Measurements from ENCODE around the gene ZNF644.
"Not testable (repeated sequence)": the region's sequence is repeated elsewhere in the genome, so short reads cannot be mapped to it uniquely, and the experiment has no call there.

Gene ZNF644

GRCh38 chr1:90986953-90987352 is 34.9 kb downstream of the ZNF644 start:
- no peak for DNase-seq (ENCODE audit: low spot score)

DNA sequence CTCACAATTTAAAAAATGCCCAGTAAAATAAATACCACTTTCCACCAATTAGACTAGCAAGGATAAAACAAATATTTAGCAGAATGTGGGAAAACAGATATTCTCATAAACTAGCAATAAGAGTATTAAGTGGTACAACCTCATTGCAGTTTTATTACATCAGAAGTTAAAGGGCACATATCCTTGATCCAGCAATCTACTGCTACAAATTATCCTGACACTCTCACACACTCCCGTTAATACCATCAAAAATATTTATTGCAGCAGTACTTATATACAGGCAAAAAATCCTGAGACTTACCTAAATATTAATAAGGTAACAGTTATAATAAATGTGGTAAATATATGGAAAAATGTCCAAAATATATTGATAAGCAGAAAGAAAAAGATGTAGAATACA is 44.3 kb downstream of the ZNF644 start:
- DNase-seq (ENCODE audit: low spot score) = no peak

- DNase-seq (ENCODE audit: low spot score) = no peak
Observed at GRCh38 chr1:90973897-90974798, 47.7 kb downstream of the ZNF644 start.

GRCh38 chr1:90970208-90970607 is 51.6 kb downstream of the ZNF644 start:
- DNase-seq (ENCODE audit: low spot score) = no peak

- no peak for DNase-seq (ENCODE audit: low spot score)
Observed at GRCh38 chr1:90969241-90969640, 52.6 kb downstream of the ZNF644 start.

DNA sequence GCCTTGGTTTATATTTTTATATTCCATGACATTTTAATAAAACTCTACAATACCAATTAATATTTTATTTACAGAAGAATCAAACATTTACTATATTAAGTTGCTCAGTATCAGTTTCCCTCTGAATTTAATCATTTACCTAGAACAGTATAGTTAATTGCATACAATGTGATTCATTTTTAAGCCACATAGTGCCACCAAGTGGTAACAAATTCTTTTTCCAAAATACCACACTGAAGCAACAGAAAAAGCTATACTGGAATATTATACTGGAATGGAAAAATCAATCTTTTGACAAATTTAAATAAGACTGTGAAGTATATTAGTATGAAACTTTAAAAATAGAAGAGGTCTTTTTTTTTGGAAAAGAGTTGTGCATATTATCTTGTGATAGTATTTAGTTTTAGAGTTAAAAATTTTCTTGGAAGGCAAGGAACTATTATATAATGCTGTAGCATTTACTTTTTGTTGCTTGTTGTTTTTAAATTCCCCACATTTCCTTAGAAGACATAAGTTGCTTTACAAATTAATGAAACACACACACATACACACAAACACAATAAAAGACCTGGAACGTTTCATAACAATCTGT is 57.3 kb downstream of the ZNF644 start:
- DNase-seq (ENCODE audit: low spot score) = no peak

DNA sequence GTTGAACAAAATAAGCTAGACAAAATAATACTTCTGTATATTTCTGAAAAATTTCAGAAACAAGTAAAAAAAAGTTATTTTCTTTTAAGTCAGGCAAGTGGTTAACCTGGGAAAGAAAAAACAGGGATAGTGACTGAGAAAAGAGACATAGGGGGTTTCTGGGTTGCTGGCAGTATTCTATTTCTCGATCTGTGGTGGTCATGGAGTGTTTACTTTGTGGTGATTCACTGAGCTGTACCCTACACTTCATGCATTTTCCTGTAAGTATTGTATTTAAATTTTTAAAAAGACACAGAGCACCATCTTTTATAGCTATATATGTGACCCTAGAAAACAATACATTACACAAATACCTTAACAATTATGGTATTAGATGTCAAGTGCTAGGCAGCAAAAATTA is 58.2 kb downstream of the ZNF644 start:
- DNase-seq (ENCODE audit: low spot score) = no peak

- DNase-seq (ENCODE audit: low spot score) = no peak
Observed at GRCh38 chr1:90963236-90963635, 58.6 kb downstream of the ZNF644 start.

GRCh38 chr1:90959352-90960206 is 62.3 kb downstream of the ZNF644 start:
- peak; percentile 17 for DNase-seq (ENCODE audit: low spot score)

DNA sequence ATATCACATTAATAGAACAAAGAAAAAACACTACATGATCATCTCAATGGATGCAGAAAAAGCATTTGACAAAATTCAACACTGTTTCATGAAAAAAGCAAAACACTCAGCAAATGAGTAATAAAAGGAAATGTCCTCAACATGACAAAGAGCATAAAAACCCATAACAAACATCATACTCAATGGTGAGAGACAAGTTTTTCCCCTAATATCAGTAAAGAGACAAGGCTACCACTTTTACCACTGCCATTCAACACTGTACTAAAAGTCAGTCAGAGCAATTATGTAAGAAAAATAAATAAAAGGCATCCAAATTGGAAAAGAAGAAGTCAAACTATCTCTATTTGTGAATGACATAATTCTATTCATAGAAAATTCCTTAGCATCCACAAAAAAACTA is 64.3 kb downstream of the ZNF644 start:
- no peak for DNase-seq (ENCODE audit: low spot score)

DNA sequence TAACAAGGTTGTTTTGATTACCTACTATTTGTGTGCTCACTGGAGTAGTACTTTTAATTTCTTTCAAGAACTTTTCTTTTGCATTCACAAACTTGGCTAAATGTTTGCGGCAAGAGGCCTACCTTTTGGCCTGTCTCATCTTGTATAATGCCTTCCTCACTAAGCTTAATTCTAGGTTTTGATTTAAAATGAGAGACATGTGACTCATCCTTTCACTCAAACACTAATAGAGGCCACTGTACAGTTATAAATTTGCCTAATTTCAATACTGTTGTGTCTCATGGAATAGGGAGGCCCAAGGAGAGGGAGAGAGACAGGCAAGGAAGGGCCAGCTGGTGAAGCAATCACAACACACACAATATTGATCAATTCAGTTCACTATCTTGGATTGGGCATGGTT is 66.1 kb downstream of the ZNF644 start:
- DNase-seq (ENCODE audit: low spot score) = no peak

DNA sequence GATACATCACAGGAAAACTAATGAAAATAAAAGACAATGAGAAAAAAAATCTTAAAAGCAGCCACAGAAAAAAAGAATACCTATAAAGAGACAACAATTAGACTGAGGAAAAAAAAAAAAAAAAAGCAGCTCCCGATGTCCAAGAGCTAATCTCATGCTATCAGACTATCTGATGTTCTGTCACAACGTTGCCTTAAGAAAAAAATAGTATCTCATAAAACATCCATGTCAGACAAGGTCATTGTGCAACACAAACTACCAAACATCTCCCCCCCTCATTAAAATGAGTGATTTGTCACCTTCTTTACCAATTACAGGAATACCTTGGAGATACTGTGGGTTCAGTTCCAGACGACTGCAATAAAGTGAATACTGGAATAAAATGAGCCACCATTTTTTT is 68.9 kb downstream of the ZNF644 start:
- no peak for DNase-seq (ENCODE audit: low spot score)

- DNase-seq (ENCODE audit: low spot score) = no peak
Observed at GRCh38 chr1:90951009-90951408, 70.8 kb downstream of the ZNF644 start.

GRCh38 chr1:90948301-90948700 is 73.5 kb downstream of the ZNF644 start:
- no peak for DNase-seq (ENCODE audit: low spot score)

GRCh38 chr1:90946630-90947029 is 75.2 kb downstream of the ZNF644 start:
- no peak for DNase-seq (ENCODE audit: low spot score)

GRCh38 chr1:90945287-90945686 is 76.5 kb downstream of the ZNF644 start:
- DNase-seq (ENCODE audit: low spot score) = no peak

- DNase-seq (ENCODE audit: low spot score) = no peak
Observed at GRCh38 chr1:90943966-90944365, 77.9 kb downstream of the ZNF644 start.

DNA sequence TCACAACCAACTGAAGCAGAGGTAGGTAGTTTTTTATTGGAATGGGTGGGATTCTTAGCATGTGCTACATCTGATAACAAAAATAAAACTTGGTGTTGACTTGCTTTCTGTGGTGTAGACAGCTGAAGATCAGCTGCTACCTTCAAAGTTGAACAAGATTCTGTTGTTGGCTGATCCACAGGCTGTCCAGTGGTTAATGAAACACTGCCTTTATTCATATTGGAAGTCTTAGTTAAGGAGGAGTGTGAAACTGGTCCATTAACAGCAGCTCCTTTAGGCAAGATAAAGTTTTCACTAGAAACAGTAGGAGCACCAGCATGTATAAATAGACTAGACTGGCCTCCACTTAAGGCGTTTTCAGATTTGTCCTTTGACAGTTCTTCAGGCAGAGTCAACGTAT is 81.1 kb downstream of the ZNF644 start:
- DNase-seq (ENCODE audit: low spot score) = no peak

DNA sequence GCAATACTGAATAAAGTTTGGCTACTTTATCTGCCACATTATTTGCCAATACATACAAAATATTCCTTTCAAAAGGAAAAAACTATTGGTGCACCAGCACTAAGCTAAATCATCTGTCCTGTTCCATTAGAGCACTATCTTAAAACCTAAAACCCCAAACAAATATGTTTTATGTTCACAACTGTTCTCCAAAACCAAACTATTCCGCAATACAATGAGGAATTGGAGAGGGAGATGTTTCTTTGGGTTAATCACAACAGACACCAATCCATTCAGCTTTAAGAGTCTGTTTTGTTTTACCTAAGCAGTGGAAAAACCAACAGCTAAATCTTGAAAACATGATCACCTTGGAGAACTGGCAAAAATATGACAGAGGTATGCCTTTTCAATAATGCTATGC is 85.1 kb downstream of the ZNF644 start:
- no peak for DNase-seq (ENCODE audit: low spot score)

DNA sequence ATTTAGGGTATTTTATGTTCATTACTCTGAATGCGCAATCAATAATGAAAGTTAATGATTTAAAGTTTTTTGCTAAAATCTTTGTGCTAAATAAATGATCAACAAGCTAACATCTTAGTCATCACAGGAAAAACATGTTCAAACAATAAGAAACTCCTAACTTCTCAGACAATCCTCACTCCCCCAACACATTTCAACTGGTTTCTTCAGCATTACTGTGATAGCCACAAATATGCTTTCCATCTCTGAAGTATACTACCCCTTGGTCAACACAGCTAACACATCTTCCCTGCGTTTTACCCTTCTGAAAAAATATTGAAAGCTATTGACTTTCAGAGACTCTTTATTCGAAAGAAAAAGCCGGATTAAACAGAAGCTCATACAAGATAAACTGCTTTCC is 85.8 kb downstream of the ZNF644 start:
- DNase-seq (ENCODE audit: low spot score) = no peak

- not testable (repeated sequence) for DNase-seq (ENCODE audit: low spot score)
Observed at GRCh38 chr1:90928231-90928630, 93.6 kb downstream of the ZNF644 start.

DNA sequence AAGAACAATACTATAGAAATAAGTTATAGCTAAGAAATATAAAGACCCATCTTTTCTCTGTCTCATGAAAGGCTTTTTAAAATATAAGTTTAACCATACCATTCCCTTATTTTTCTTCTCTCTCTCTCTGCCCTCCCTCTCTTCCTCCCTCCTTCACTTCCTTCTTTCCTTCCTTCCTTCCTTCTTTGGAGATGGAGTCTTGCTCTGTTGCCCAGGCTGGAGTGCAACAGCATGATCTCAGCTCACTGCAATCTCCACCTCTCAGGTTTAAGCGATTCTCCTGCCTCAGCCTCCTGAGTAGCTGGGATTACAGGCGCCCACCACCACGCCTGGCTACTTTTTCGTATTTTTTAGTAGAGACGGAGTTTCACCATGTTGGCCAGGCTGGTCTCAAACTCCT is 94.2 kb downstream of the ZNF644 start:
- DNase-seq (ENCODE audit: low spot score) = not testable (repeated sequence)

DNA sequence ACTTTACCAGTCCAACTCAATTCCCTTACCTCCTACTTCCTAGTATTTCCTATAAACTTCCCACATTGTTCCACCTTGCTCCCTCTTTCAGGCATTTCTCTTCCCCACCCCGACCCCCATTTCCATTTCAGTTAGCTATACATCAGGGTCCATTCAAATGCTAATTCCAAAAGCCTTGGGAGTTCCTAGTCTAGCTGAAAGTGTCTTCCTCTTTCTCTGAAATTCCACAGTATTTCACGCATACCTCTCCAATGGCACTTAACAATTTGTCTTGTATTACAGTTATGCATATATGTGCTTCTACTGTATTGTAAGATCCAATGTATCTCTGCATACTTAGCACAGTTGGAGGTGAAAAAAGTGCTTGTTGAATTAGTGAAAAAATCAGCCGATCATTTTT is 94.9 kb downstream of the ZNF644 start:
- DNase-seq (ENCODE audit: low spot score) = no peak
